CD4-positive, CD25-positive, alpha-beta regulatory T cell (primary cell): ENCODE results near the gene MYO15A. TPM values are rescaled to one million over a fixed set of nuclear protein-coding genes. Genes with fewer than 3 reads are reported as not detected.

Experiments used
- ATAC-seq, 2 donors: fragments of 150-1000 bp; cut with Tn5 transposase; one replicate each; pipeline ENCODE4 v1.10.0; 2021; ENCODE audit warnings: low read depth in 2 of 2, moderate number of reproducible peaks in 2 of 2, moderate library complexity in 1 of 2
- DNase-seq, 3 donors: peaks; one replicate each; pipeline versions ENCODE4 v3.0.0 to v3.0.0-alpha.2; 2012 to 2022; ENCODE audit warnings: mixed read lengths in 1 of 3
- H3K27ac ChIP-seq: one replicate; pipeline ENCODE4 v1.7.0; 2013; ENCODE audit warnings: mild to moderate bottlenecking, low read length; ENCODE audit not compliant: insufficient read depth, poor library complexity, severe bottlenecking
- H3K27me3 ChIP-seq: one replicate; pipeline ENCODE4 v1.7.0; 2013; ENCODE audit warnings: low read length; ENCODE audit not compliant: control insufficient read depth, insufficient read depth
- H3K36me3 ChIP-seq: one replicate; pipeline ENCODE4 v1.7.0; 2013; ENCODE audit warnings: mild to moderate bottlenecking, low read length, moderate library complexity; ENCODE audit not compliant: control insufficient read depth, insufficient read depth
- H3K4me1 ChIP-seq: 2 replicates; pipeline ENCODE4 v1.7.0; 2013; ENCODE audit warnings: mild to moderate bottlenecking, low read length; ENCODE audit not compliant: insufficient read depth, control insufficient read depth, poor library complexity, severe bottlenecking
- H3K4me3 ChIP-seq: one replicate; pipeline ENCODE4 v1.7.0; 2013; ENCODE audit warnings: low read depth, mild to moderate bottlenecking, low read length, moderate library complexity
- H3K9me3 ChIP-seq, 2 experiments: 1 replicate in 1 of 2; 2 replicates in 1 of 2; pipeline ENCODE4 v1.7.0; 2013; ENCODE audit warnings: low read length in 2 of 2, mild to moderate bottlenecking in 1 of 2, moderate library complexity in 1 of 2; ENCODE audit not compliant: control insufficient read depth in 2 of 2
- H3K27ac Mint-ChIP-seq, 3 donors: one replicate each; pipeline ENCODE4 v1.8.0; 2020 to 2022; ENCODE audit warnings: mild to moderate bottlenecking in 3 of 3, mixed read lengths in 3 of 3, moderate library complexity in 2 of 3
- H3K27me3 Mint-ChIP-seq: one replicate; pipeline ENCODE4 v1.8.0; 2022; ENCODE audit warnings: mild to moderate bottlenecking, mixed read lengths
- H3K36me3 Mint-ChIP-seq: one replicate; pipeline ENCODE4 v1.8.0; 2020; ENCODE audit warnings: mixed read lengths
- H3K4me1 Mint-ChIP-seq, 4 donors: one replicate each; pipeline ENCODE4 v1.8.0; 2020 to 2022; ENCODE audit warnings: mixed read lengths in 4 of 4, mild to moderate bottlenecking in 1 of 4
- H3K4me3 Mint-ChIP-seq, 4 donors: one replicate each; pipeline ENCODE4 v1.8.0; 2020 to 2022; ENCODE audit warnings: mild to moderate bottlenecking in 4 of 4, mixed read lengths in 4 of 4, moderate library complexity in 3 of 4
- H3K9me3 Mint-ChIP-seq, 7 donors: one replicate each; pipeline ENCODE4 v1.8.0; 2020 to 2022; ENCODE audit warnings: mixed read lengths in 7 of 7, mild to moderate bottlenecking in 3 of 7, moderate library complexity in 2 of 7
- polyA plus RNA-seq, 4 donors: library from polyadenylated mRNA; unstranded; fragments of 300-500 nt; fragmentation: Illumina TruSeq; gene quantifications; one replicate each; pipeline ENCODE4 v1.2.3, GENCODE V29; 2021
- total RNA-seq: library from RNA; stranded (reverse); gene quantifications from one replicate; pipeline ENCODE4 v1.2.3, GENCODE V29; 2022

Gene MYO15A
- total and polyA plus RNA-seq, 5 donors from 2014 or later, result 0.19 to 0.81 (median 0.30) TPM; not detected in 1

- Histone ChIP-seq H3K36me3 (no peaks in the 10 kb centered on the region), H3K27me3 (no peaks in the 10 kb centered on the region), H3K4me3 (no peak overlapping the region), H3K27ac (no peak overlapping the region), H3K4me1 (no peaks in the 10 kb centered on the region), H3K9me3 (no peaks in the 10 kb centered on the region)
- Mint-ChIP-seq H3K27me3 (no peaks in the 10 kb centered on the region), H3K4me3 (no peak overlapping the region), H3K9me3 (no peaks in the 10 kb centered on the region), H3K27ac (no peak overlapping the region), H3K4me1 (peaks cover 4 to 6% (median 5%) of the 10 kb centered on the region in 4 donors), H3K36me3 (no peaks in the 10 kb centered on the region)
- ATAC-seq (no peak), DNase-seq (no peak)
Observed at GRCh38 chr17:18139092-18139491, 30.5 kb downstream of the MYO15A start.

GRCh38 chr17:18139498-18139897, 30.9 kb downstream of the MYO15A start:
- H3K4me1 ChIP-seq, result no peaks in the 10 kb centered on the region
- ATAC-seq, result no peak
- Mint-ChIP-seq H3K27me3 (no peaks in the 10 kb centered on the region), H3K9me3 (no peaks in the 10 kb centered on the region), H3K36me3 (no peaks in the 10 kb centered on the region), H3K4me3 (no peak overlapping the region), H3K27ac (no peak overlapping the region), H3K4me1 (peaks cover 4 to 6% (median 5%) of the 10 kb centered on the region in 4 donors)
- no peaks in the 10 kb centered on the region for H3K36me3 ChIP-seq
- no peaks in the 10 kb centered on the region for H3K27me3 ChIP-seq
- H3K4me3 ChIP-seq, result no peak overlapping the region
- H3K27ac ChIP-seq, result no peak overlapping the region
- H3K9me3 ChIP-seq, result no peaks in the 10 kb centered on the region
- DNase-seq, result no peak

GRCh38 chr17:18139949-18140348, 31.4 kb downstream of the MYO15A start:
- Histone ChIP-seq H3K27me3 (no peaks in the 10 kb centered on the region), H3K9me3 (no peaks in the 10 kb centered on the region), H3K36me3 (no peaks in the 10 kb centered on the region), H3K4me1 (no peaks in the 10 kb centered on the region), H3K4me3 (no peak overlapping the region), H3K27ac (no peak overlapping the region)
- H3K4me1 Mint-ChIP-seq, result peaks cover 4 to 6% (median 5%) of the 10 kb centered on the region in 4 donors
- H3K4me3 Mint-ChIP-seq, result no peak overlapping the region
- DNase-seq (no peak), ATAC-seq (no peak)
- H3K27me3 Mint-ChIP-seq, result no peaks in the 10 kb centered on the region
- no peaks in the 10 kb centered on the region for H3K9me3 Mint-ChIP-seq
- no peaks in the 10 kb centered on the region for H3K36me3 Mint-ChIP-seq
- H3K27ac Mint-ChIP-seq, result no peak overlapping the region

GRCh38 chr17:18140648-18141047, 32.1 kb downstream of the MYO15A start:
- ATAC-seq, result no peak
- no peak overlapping the region for H3K4me3 Mint-ChIP-seq
- H3K27me3 Mint-ChIP-seq, result no peaks in the 10 kb centered on the region

GRCh38 chr17:18141210-18141803, 32.8 kb downstream of the MYO15A start:
- H3K4me3 Mint-ChIP-seq, result no peak overlapping the region
- DNase-seq, result peak; percentile 15 to 65 (median 62)
- Histone ChIP-seq H3K9me3 (no peaks in the 10 kb centered on the region), H3K4me1 (no peaks in the 10 kb centered on the region), H3K4me3 (no peak overlapping the region), H3K27me3 (no peaks in the 10 kb centered on the region), H3K36me3 (no peaks in the 10 kb centered on the region), H3K27ac (no peak overlapping the region)
- no peaks in the 10 kb centered on the region for H3K27me3 Mint-ChIP-seq
- H3K4me1 Mint-ChIP-seq, result peaks cover 4 to 6% (median 5%) of the 10 kb centered on the region in 4 donors
- H3K9me3 Mint-ChIP-seq, result no peaks in the 10 kb centered on the region
- peak; percentile 55 to 63 for ATAC-seq
- H3K36me3 Mint-ChIP-seq, result no peaks in the 10 kb centered on the region
- peak overlapping the region in 1 of 3 donors; percentile 21 for H3K27ac Mint-ChIP-seq

More at GRCh38 chr17:18140648-18141047, 32.1 kb downstream of the MYO15A start:
- Histone ChIP-seq H3K4me3 (no peak overlapping the region), H3K27me3 (no peaks in the 10 kb centered on the region), H3K36me3 (no peaks in the 10 kb centered on the region), H3K4me1 (no peaks in the 10 kb centered on the region), H3K27ac (no peak overlapping the region), H3K9me3 (no peaks in the 10 kb centered on the region)
- DNase-seq, result no peak
- Mint-ChIP-seq H3K4me1 (peaks cover 4 to 6% (median 5%) of the 10 kb centered on the region in 4 donors), H3K9me3 (no peaks in the 10 kb centered on the region), H3K36me3 (no peaks in the 10 kb centered on the region), H3K27ac (no peak overlapping the region)

- Mint-ChIP-seq H3K4me3 (peak overlapping the region in 1 of 4 donors; percentile 82), H3K27me3 (no peaks in the 10 kb centered on the region), H3K4me1 (peaks cover 4 to 6% (median 5%) of the 10 kb centered on the region in 4 donors), H3K36me3 (no peaks in the 10 kb centered on the region), H3K27ac (no peak overlapping the region), H3K9me3 (no peaks in the 10 kb centered on the region)
- no peak for DNase-seq
- H3K27me3 ChIP-seq, result no peaks in the 10 kb centered on the region
- no peaks in the 10 kb centered on the region for H3K4me1 ChIP-seq
- H3K4me3 ChIP-seq, result no peak overlapping the region
- no peak for ATAC-seq
- H3K9me3 ChIP-seq, result no peaks in the 10 kb centered on the region
- H3K36me3 ChIP-seq, result no peaks in the 10 kb centered on the region
- no peak overlapping the region for H3K27ac ChIP-seq
Observed at GRCh38 chr17:18142417-18142816, 33.9 kb downstream of the MYO15A start.

- ATAC-seq, result no peak
- H3K4me3 ChIP-seq, result no peak overlapping the region
- Mint-ChIP-seq H3K4me3 (no peak overlapping the region), H3K27me3 (no peaks in the 10 kb centered on the region), H3K4me1 (peaks cover 4 to 6% (median 5%) of the 10 kb centered on the region in 4 donors), H3K27ac (peak overlapping the region in 1 of 3 donors; percentile 9), H3K36me3 (no peaks in the 10 kb centered on the region), H3K9me3 (no peaks in the 10 kb centered on the region)
- no peaks in the 10 kb centered on the region for H3K9me3 ChIP-seq
- no peaks in the 10 kb centered on the region for H3K36me3 ChIP-seq
- DNase-seq, result no peak
- H3K27me3 ChIP-seq, result no peaks in the 10 kb centered on the region
- H3K4me1 ChIP-seq, result no peaks in the 10 kb centered on the region
- H3K27ac ChIP-seq, result no peak overlapping the region
Observed at GRCh38 chr17:18143044-18143936, 34.7 kb downstream of the MYO15A start.
